Gastroesophageal sphincter (tissue), 4 donors: ENCODE results near the gene SLC8A2. TPM values are rescaled to one million over a fixed set of nuclear protein-coding genes. Genes with fewer than 3 reads are reported as not detected.

ENCODE experiments used
- ATAC-seq: fragments of 150-250 bp; one replicate; pipeline ENCODE4 v1.9.1; 2016; ENCODE audit warnings: mild to moderate bottlenecking, moderate library complexity
- H3K27ac ChIP-seq, 4 donors: fragments of 200-600 bp; sonication (generic) in 3 of 4; 1 replicate in 3 of 4; 2 replicates in 1 of 4; pipeline ENCODE4 v1.5.1; 2016 to 2019
- H3K27me3 ChIP-seq: fragments of 200-600 bp; sonication (generic); one replicate; pipeline ENCODE4 v1.5.1; 2019
- H3K36me3 ChIP-seq, 2 donors: fragments of 200-600 bp; sonication (generic); one replicate each; pipeline ENCODE4 v1.5.1; 2019; ENCODE audit warnings: control low read depth in 1 of 2
- H3K4me1 ChIP-seq, 3 donors: fragments of 200-600 bp; sonication (generic); 1 replicate in 2 of 3; 2 replicates in 1 of 3; pipeline ENCODE4 v1.5.1; 2016 to 2019; ENCODE audit warnings: control low read depth in 2 of 3
- H3K4me3 ChIP-seq, 2 donors: fragments of 200-600 bp; sonication (generic); one replicate each; pipeline ENCODE4 v1.5.1; 2019; ENCODE audit warnings: mild to moderate bottlenecking in 1 of 2, moderate library complexity in 1 of 2
- H3K9me3 ChIP-seq, 3 donors: fragments of 200-600 bp; sonication (generic); one replicate each; pipeline ENCODE4 v1.5.1; 2017 to 2019; ENCODE audit warnings: control low read depth in 2 of 3
- CTCF ChIP-seq, 4 experiments: fragments of 200-600 bp in 2 of 4; fragments of 450-650 bp in 2 of 4; sonication (generic) in 1 of 4; IDR thresholded peaks; one replicate each; pipeline ENCODE4 v1.5.1; 2017 to 2019; ENCODE audit warnings: antibody characterized with exemption in 4 of 4, mild to moderate bottlenecking in 2 of 4, moderate library complexity in 2 of 4
- EP300 ChIP-seq: sonication (generic); formaldehyde crosslinking; IDR thresholded peaks from one replicate; pipeline ENCODE4 v1.6.1; 2017; ENCODE audit warnings: antibody characterized with exemption, mild to moderate bottlenecking
- POLR2A ChIP-seq, 2 donors: fragments of 450-650 bp; IDR thresholded peaks; one replicate each; pipeline ENCODE4 v1.6.1; 2017; ENCODE audit warnings: antibody characterized with exemption in 2 of 2, mild to moderate bottlenecking in 2 of 2, moderate library complexity in 1 of 2
- POLR2AphosphoS5 ChIP-seq: sonication (generic); formaldehyde crosslinking; IDR thresholded peaks from one replicate; pipeline ENCODE4 v1.6.1; 2017; ENCODE audit warnings: antibody characterized with exemption
- WGBS, 2 donors: methylation state at CpG; one replicate each; pipeline ENCODE4 v1.1.5; 2018; ENCODE audit warnings: low coverage in 1 of 2; 5-methylcytosine and 5-hydroxymethylcytosine counted together
- total RNA-seq, 4 donors: library from RNA; depleted of rRNA; stranded (reverse); fragments of >200 nt; gene quantifications; one replicate each; pipeline ENCODE4 v1.1.0, GENCODE V29; 2016

Gene SLC8A2
- total RNA-seq, 4 donors from 2014 or later = 6.5 to 19.9 (median 9.5) TPM

- TF ChIP-seq EP300 (no peak), POLR2AphosphoS5 (no peak), POLR2A (IDR thresholded peaks at IDR 0.05) (no peak)
- no peak for ATAC-seq
- peaks cover 0 to 27% (median 6%) of the 10 kb centered on the region in 3 donors for H3K4me1 ChIP-seq
- peaks cover 12% of the 10 kb centered on the region for H3K27me3 ChIP-seq
- 2 to 28% methylated on average over 7 to 9 of the region's 39 CpGs for WGBS, 2 donors
- H3K27ac ChIP-seq = no peak overlapping the region
- H3K9me3 ChIP-seq = no peaks in the 10 kb centered on the region
- peaks cover 0 to 7% of the 10 kb centered on the region in 2 donors for H3K36me3 ChIP-seq
- peak overlapping the region in 1 of 2 donors; percentile 16 for H3K4me3 ChIP-seq
These were observed 8.2 kb upstream of the SLC8A2 start for GRCh38 chr19:47479701-47480503.

GRCh38 chr19:47476438-47476972, 4.8 kb upstream of the SLC8A2 start:
- H3K4me1 ChIP-seq = peaks cover 0 to 26% (median 10%) of the 10 kb centered on the region in 3 donors
- ATAC-seq = no peak
- H3K36me3 ChIP-seq = peaks cover 0 to 7% of the 10 kb centered on the region in 2 donors
- peaks cover 28% of the 10 kb centered on the region for H3K27me3 ChIP-seq
- TF ChIP-seq EP300 (no peak), CTCF (IDR thresholded peaks at IDR 0.05) (no peak), POLR2A (IDR thresholded peaks at IDR 0.05) (no peak), POLR2AphosphoS5 (no peak)
- H3K4me3 ChIP-seq = no peak overlapping the region
- no peaks in the 10 kb centered on the region for H3K9me3 ChIP-seq
- no peak overlapping the region for H3K27ac ChIP-seq
- 91% methylated on average over 4 of the region's 17 CpGs; no CpG with 5 or more reads in 1 of the 2 donors for WGBS, 2 donors

- Histone ChIP-seq H3K9me3 (no peaks in the 10 kb centered on the region), H3K4me3 (no peak overlapping the region), H3K36me3 (peaks cover 0 to 7% of the 10 kb centered on the region in 2 donors), H3K27ac (no peak overlapping the region), H3K27me3 (peaks cover 37% of the 10 kb centered on the region), H3K4me1 (peaks cover 0 to 36% (median 13%) of the 10 kb centered on the region in 3 donors)
- TF ChIP-seq CTCF (IDR thresholded peaks at IDR 0.05) (no peak), POLR2AphosphoS5 (no peak), POLR2A (IDR thresholded peaks at IDR 0.05) (no peak), EP300 (no peak)
- WGBS, 2 donors = 63 to 74% methylated on average over 5 to 7 of the region's 9 CpGs
- ATAC-seq = no peak
These were observed 3.8 kb upstream of the SLC8A2 start for GRCh38 chr19:47475465-47475864.

GRCh38 chr19:47473336-47473735, 1.6 kb upstream of the SLC8A2 start:
- no peak overlapping the region for H3K4me3 ChIP-seq
- H3K36me3 ChIP-seq = peaks cover 0 to 7% of the 10 kb centered on the region in 2 donors
- H3K4me1 ChIP-seq = peaks cover 0 to 47% (median 13%) of the 10 kb centered on the region in 3 donors
- H3K9me3 ChIP-seq = no peaks in the 10 kb centered on the region
- 59% methylated on average over 4 of the region's 10 CpGs; no CpG with 5 or more reads in 1 of the 2 donors for WGBS, 2 donors
- no peak for ATAC-seq
- H3K27me3 ChIP-seq = peaks cover 37% of the 10 kb centered on the region
- TF ChIP-seq CTCF (IDR thresholded peaks at IDR 0.05) = no peak
- no peak for TF ChIP-seq POLR2AphosphoS5
- TF ChIP-seq POLR2A (IDR thresholded peaks at IDR 0.05) = no peak
- TF ChIP-seq EP300 = no peak
- H3K27ac ChIP-seq = no peak overlapping the region

GRCh38 chr19:47471381-47471732, 336 bp downstream of the SLC8A2 start:
- peaks cover 0 to 47% (median 13%) of the 10 kb centered on the region in 3 donors for H3K4me1 ChIP-seq
- H3K9me3 ChIP-seq = no peaks in the 10 kb centered on the region
- peaks cover 0 to 2% of the 10 kb centered on the region in 2 donors for H3K36me3 ChIP-seq
- peaks cover 37% of the 10 kb centered on the region for H3K27me3 ChIP-seq
- no peak for ATAC-seq
- no peak for TF ChIP-seq EP300
- no peak for TF ChIP-seq POLR2A (IDR thresholded peaks at IDR 0.05)
- TF ChIP-seq CTCF (IDR thresholded peaks at IDR 0.05) = no peak
- TF ChIP-seq POLR2AphosphoS5 = no peak
- peak overlapping the region in 3 of 4 donors; percentile 69 to 76 (median 72) for H3K27ac ChIP-seq
- peak overlapping the region; percentile 31 to 57 for H3K4me3 ChIP-seq
- 0% methylated on average over 1 to 2 of the region's 16 CpGs for WGBS, 2 donors
